HG03575 (cell line): ENCODE results near the gene DICER1.

Experiments used
- ATAC-seq: cut with Tn5 transposase; IDR thresholded peaks from one replicate; pipeline ENCODE4 v1.9.1; 2021; ENCODE audit not compliant: unreplicated experiment, insufficient number of reproducible peaks, low FRiP score; ENCODE audit errors: extremely low read depth

DICER1 gene

DNA sequence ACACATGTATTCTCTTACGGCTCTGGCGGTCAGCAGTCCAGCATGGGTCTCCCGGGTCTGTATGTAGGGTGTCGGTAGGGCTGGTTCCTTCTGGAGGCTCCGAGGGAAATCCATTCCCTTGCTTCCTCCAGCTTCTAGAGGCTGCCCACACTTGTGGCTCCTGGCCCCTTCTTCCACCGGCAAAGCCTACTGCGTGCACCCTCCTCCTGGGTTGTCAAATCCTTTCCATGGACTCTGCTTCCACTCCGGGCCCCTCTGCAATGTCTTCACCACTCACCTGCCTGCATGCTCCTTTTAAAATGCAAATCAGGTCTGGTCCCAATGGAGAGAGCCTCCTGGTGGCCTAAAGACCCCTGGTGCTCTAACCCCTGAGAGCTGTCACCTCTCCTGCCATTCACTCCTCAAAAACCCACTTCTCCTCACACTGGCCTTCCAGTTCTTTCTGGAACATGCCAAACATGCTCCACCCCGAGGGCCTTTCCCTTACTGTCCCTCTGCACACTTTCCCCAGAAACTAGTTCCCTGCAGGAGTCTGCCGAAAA is 108.5 kb downstream of the DICER1 start:
- ATAC-seq, result no peak

DNA sequence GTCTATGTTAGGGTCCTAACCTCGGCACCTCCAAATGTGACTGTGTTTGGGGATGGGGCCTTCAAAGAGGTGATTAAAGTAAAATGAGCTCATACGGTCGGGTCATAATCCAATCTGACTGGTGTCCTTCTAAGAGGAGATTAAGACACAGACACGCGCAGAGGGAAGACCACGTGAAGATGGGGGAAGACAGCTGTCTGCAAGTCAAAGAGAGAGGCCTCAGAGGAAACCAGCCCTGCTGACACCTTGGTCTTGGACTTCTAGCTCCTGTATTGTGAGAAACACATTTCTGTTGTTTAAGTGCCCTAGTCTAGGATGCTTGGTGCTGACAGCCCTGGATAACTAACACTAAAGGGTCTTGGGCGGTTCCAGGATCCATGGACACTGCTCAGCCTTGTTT is 109.6 kb downstream of the DICER1 start:
- ATAC-seq, result no peak

DNA sequence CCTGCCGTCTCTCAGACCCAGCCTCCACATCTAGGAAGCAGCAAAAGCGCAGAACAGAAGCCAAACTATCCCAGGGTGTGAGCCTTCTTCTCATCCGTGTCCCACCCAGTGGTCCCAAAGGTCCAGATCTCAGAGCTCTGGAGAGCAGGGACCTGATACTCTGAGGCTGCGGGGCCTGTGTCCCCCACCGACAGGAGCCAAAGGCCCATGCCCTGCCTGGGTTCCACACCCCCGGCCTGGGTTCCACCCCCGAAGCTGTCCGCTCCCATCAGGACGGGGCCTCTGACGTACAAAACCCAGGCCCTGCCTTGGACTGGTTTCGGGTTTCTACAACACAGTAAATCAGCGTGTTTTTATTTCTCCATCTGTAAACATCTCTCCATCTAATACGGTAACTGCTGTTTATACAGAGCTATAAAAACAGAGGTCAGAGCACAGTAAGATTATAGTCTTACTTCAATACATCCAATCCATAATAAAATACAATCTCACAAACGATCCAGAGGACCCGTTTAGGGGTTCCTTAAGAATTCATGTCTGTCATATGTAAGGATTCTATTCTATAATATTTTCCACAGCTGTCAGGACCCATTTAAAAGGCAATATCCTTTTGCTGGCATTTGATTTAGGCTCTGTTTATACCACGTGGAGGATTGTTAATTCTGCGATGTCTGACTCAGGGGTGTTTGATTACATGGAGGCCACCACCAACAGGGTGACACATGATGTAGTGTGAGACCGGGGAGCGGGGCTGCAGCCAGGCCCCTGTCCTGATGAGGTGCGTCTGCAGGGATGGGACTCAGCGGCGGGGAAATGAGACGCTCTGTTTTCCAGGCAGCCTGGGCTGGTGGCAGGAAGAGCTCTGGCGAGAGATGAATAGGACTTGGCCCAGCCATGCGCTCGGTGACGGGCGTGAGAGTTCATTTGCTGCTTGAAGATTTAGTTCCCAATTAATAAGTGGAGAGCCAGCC is 110.3 kb downstream of the DICER1 start:
- no peak for ATAC-seq

DNA sequence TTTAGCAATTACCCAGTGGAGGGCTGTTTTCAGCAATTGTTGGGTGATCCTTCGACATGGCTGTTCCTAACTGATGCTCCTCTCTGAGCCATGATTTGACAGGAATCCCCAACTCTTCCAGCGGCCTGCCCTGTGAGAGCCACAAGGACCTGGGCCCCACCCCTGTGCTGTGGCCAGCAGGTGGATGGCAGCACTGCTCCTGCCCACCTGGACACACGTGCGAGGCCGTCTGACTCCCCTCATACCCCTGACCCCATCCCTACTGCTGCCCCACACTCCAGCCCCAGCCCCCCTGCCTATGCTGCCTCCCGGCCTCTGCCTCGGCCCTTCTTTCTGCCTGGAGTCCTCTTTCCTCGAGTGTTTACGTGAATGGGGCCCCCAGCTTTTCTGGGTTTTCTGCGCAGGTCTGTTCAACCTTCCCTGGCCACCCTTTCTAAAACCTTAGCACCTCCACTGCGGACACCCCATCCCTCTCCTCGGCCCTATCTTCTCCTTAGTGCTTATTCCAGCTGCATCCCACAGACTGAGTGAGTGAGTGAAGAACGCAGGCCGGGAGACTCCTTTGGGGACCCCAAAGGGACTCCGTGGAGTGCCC is 111.4 kb downstream of the DICER1 start:
- no peak for ATAC-seq

DNA sequence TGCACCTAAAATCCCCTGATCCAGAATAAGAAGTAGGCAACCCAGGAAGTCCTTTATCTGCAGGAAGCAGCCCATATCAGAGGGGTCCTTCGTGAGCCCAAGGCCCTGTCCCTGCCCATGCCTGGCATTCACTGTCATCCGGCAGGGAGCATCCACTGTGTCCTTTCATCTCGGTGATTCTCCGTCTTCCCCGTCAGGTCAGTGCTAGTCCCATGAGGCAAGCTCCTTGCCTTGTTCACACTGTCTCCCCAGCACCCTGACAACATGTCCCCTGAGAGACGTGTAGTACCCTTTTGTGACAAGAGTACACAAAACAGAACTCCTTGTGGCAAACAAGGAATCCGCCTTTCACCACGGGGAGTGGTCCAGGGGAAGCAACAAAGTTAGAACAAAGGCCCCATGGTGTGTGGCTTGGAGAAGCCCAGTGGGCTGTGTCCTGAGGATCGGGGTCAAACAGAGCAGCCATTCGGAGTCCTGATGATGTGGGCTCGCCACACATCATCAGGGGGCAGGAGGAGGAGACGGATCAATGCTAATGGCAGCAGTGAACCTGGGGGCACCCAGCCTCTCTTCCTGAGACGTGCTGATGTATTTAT is 112.1 kb downstream of the DICER1 start:
- no peak for ATAC-seq

DNA sequence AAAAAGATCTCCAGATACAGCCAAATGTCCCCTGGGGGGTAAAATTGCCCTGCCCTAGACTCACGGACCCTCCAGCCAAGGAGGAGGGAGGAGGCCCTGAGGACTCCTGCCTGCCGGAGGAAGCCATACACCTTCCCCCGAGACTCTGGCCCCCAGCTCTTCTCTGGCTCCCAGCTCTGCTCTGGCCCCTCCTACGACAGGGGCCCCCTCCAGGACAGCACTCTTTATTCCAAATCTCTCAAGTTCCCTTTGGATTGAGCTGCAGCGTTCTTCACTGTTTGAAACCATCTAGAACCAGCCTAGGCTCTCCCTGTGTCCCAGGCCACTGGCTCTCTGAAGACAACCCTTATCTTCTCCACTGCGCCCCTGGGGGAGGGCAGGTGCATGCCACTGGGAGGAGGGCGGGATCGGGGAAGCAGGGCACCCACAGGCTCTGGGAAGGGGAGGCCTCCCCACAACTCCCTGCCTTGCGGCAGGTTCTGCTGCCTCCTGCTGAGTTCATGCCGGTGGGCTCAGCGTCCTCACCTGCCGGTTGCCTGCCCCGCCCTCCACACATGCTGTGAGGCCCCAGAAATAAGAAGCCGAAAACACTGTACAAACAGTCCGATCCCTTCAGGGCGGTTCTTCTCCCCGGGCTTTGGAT is 112.7 kb downstream of the DICER1 start:
- no peak for ATAC-seq

DNA sequence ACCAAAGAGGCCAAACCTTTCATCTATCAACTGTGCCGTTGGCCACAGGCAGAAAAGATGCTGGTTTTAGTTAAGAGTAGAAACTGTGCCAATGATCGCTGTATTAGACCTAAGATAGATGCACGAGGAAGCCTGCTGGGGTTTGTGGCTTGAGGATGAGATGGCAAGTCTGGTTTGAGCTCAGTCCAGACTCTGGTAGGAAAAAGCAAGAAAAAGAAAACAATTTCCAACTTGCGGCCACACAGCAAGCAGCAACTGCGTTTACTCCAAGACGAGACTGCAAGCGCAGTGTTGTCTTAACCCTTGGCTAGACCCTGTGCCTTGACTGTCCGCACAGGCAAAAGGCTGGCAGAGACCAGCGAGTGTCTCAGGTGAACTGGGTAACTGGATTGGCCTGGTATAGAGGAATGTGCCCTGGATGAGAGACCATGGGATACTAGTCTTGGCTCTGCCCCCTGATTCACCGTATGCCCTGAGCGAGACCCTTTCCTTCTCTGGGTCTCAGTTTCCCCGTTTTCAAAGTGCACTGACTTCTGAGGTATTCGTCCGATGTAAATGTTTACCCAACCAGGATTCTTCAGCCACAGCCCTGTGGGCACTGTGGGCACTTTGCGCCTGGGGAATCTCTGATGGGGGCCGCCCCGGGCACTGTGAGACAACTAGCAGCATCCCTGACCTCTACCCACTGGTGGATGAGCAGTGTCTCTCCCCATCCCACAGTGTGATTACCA is 113.4 kb downstream of the DICER1 start:
- no peak for ATAC-seq

DNA sequence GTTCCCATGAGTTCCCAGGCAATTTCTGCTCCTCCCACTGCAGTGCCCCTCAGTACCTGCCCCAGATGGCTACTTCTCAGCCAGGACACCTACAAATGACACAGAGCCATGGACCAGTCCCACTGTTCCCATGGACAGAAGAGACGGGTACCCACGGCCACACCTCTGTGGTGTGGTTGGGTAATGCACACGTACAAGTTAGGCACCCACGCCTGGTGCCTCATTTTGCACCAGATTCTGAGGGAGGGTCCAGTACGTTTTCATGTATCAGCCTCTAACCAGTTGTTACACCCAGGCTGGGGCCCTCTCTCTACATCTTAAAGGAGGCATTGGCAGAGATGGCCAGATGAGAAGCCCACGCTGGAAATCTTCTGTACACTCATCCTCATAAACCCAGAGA is 114.0 kb downstream of the DICER1 start:
- ATAC-seq, result no peak

DNA sequence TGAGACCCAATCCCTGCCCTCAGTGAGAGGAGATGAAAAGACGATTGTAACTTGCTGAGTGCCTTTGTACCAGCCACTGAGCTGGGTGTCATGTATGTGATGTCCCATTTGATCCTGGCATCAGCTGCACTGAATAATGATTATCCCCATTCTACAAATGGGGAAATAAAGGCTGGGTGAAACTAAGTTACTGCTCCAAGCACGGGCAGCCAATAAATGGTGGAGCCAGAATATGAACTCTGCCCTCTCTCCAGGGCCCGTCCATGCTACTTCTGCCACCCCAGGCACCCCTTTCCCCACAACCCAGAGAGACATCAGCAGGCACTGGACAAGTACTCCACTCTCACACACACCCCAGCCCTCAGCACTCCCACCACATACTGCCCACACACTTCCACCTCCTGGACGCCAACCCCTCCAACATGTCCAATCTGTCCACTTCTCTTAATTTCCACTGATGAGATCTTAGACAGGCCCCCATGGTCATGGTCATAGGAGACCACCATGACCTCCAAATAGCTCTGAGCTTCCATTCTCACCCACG is 115.8 kb downstream of the DICER1 start:
- ATAC-seq, result no peak

DNA sequence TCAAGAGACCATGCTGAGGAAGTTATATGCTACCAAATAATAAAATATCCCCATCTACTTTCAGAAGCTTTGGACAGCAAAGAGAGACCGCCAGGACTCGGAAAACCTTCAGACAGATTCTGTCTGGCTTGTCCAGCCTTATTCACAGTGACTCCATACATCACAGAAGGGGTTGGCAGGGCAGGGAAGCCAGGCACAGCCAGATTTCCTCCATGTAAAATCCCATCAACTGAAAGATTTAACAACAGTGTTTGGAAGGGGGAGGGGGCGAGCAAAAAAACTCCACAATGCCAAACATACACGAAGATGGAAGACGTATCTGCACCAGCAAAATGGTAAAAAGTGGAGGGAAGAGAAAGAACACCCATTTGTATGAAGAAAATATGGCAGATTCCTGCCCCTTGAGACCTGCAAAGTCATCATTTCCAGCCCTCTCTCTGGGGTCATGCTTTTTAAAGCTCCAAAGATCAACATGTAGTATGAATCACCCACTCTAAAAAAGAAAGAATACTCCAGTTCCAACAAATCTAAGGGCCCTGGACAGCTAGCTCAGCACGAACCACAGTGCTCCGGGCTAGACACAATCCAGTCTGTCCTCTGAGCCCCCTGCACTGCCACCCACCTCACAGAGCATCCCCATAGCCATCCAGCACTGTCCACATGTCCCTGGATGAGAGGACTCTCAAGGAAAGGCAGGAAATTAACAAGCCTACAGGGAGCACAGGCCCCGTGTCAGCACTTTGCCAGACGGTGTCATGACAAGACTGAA is 116.4 kb downstream of the DICER1 start:
- ATAC-seq, result no peak

DNA sequence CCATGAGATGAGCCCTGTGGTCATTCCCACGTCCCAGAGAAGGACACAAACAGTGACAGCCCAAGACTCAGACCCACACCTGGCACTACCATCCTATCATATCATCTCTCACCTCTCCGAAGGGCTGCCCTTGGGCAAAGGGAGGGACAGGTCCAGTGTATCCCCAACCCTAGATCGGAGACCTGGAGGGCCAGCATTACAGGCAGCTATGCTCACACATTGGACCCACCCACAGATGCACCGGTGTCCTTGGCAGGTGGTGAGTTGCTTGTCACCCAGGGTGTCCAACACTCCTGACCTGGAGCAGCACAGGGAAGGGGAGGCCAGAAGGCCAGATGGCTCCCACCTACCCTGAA is 117.4 kb downstream of the DICER1 start:
- ATAC-seq, result no peak

DNA sequence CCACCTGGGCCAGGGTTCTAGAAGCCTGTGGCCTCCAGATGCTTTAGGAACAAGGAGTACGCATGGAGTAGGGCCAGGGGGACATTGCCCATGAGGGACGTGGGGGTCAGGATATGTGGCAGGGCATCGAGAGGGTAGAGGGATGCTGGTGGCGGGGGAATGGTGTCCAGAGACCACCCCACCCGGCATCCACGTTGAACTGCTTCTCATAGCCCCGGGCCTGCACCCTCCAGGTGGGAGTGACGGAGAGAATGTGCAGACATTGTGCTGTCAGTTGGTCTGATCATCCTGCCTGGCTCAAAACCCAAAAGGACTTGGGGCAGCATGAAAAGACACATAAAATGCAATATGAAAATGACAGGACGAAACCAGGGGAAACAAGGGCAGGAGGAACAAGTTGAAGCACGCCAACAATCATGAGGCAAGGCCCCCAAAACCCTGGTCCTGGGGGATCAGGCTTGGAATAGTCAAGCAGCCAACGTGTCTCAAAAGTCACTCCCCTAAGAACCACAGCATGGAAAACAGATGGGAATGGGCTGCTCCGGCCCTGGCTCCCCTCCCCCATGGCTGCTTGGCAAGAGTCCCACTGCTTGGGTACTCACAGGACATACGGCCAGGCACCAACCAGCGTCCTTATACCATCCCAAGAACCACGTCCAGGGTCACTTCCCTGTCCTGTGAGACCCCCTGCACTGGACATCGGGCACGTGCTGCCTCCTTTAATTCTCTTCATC is 117.9 kb downstream of the DICER1 start:
- no peak for ATAC-seq

DNA sequence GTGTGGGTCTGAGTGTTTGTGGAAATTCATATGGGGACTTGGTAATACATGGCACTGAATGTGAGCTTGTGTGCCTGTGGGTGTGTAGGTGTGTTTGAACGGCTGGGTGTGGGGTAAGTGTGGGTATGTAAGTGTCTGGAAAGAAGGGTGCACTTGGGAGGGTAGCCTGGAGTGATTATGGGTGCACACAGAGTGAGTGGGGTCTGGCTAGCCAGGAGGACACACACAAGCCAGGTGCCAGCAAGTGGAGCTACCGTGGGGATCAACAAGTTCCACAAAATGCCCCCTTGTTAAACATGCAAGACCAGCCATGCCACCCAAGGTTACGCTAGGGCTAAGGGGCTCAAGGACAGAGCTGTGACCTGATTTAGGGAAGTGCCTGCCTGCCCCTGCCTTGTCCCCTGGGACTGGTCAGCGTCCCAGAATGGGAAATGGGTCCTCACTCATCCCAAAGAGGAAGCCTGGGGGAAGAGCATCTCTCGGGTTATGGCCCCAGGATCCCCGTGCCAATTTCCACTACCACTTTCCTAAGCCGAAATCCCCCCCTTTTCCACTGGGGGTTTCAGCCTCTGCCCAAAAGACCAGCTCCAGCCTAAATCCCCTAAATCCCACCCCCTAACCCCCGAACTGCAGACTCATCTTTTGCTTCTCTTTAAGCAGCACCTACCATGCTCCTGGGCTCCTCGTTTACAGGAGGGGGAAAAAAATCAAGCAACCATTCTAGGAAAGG is 118.6 kb downstream of the DICER1 start:
- no peak for ATAC-seq

DNA sequence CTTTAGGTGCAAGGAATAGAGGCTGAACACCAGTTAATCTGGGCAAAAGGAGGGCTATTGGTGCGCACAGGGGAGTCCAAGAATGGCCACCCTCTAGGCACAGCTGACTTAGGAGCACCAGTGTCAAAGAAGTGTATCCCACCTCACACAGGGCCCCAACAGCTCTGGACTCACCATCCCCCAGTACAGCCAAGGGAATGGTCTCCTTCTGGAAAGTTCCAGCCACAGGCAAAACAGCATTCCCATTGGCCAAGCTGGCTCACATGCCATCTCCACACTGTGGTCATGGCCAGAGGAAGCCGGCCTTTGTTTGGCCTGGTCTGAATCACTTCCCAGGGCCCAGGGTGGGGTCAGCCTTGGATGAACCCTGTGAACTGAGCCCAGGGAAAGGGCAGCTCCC is 120.1 kb downstream of the DICER1 start:
- no peak for ATAC-seq
